Cardiac muscle cell (in vitro differentiated cells and primary cell): ENCODE results near the gene TMEM183A. TPM values are rescaled to one million over a fixed set of nuclear protein-coding genes. Genes with fewer than 3 reads are reported as not detected.
A peak's percentile ranks its signal among the peaks of the same experiment; 100 is the strongest.

Source experiments
- DNase-seq, 2 donors: peaks; one replicate each; pipeline versions ENCODE4 v3.0.0 to v3.0.0-alpha.2; 2010 to 2017; ENCODE audit warnings: low read depth in 1 of 2, low spot score in 1 of 2
- H3K27ac ChIP-seq: fragments of 200-600 bp; sonication (generic); 2 replicates; pipeline ENCODE4 v1.5.1; 2016
- H3K27me3 ChIP-seq: fragments of 200-600 bp; sonication (generic); 2 replicates; pipeline ENCODE4 v1.6.0; 2016; ENCODE audit warnings: control low read depth
- H3K36me3 ChIP-seq: fragments of 200-600 bp; sonication (generic); 2 replicates; pipeline ENCODE4 v1.5.1; 2016; ENCODE audit warnings: control low read depth
- H3K4me1 ChIP-seq: fragments of 200-600 bp; sonication (generic); 2 replicates; pipeline ENCODE4 v1.8.1; 2017; ENCODE audit warnings: low read depth, mild to moderate bottlenecking, mixed run types
- H3K4me3 ChIP-seq: fragments of 200-600 bp; sonication (generic); 2 replicates; pipeline ENCODE4 v1.5.1; 2016; ENCODE audit warnings: mild to moderate bottlenecking
- H3K9me3 ChIP-seq: fragments of 200-600 bp; sonication (generic); 2 replicates; pipeline ENCODE4 v1.5.1; 2017; ENCODE audit warnings: low read depth, mild to moderate bottlenecking, control low read depth
- CTCF ChIP-seq: IDR thresholded peaks from 2 replicates; pipeline ENCODE4 v1.5.1; 2012; ENCODE audit warnings: low read depth, mild to moderate bottlenecking, low read length
- polyA plus RNA-seq: library from polyadenylated mRNA; unstranded; fragments of >200 nt; fragmentation: Nextera tagmentation; extraction: Ambion mirVana; gene quantifications from 2 replicates; pipeline ENCODE4 v1.2.1, GENCODE V29; 2016
- total RNA-seq: library from RNA; depleted of rRNA; stranded (reverse); fragments of >200 nt; gene quantifications from 2 replicates; pipeline ENCODE4 v1.2.3, GENCODE V29; 2016

Gene TMEM183A
- 67.1 and 109 TPM in 2 replicates for total RNA-seq
- 56.1 and 99.7 TPM in 2 replicates for polyA plus RNA-seq

- DNase-seq: peak; percentile 98
Measured at GRCh38 chr1:203006948-203007871, at the start of gene TMEM183A. Gene TMEM183A (plus strand): TSS chr1:203007374. CDS start chr1:203007466, 92 bp downstream.

GRCh38 chr1:202957733-202958543, 49.2 kb upstream of the TMEM183A start, which contains the start of gene ADIPOR1:
Gene ADIPOR1 (minus strand): TSS chr1:202958312. CDS start chr1:202951070, 7,242 bp downstream.
- Histone ChIP-seq H3K4me1 (peaks cover 10% of the 10 kb centered on the region), H3K27me3 (no peaks in the 10 kb centered on the region), H3K4me3 (peak within 1 kb of the TSS; percentile 93), H3K27ac (peak within 1 kb of the TSS; percentile 91), H3K36me3 (peaks cover 3% of the 10 kb centered on the region), H3K9me3 (no peaks in the 10 kb centered on the region)
- TF ChIP-seq CTCF: no peak
- peak; percentile 87 to 93 for DNase-seq

More at GRCh38 chr1:203006948-203007871, at the start of gene TMEM183A:
- no peak for TF ChIP-seq CTCF
- no peaks in the 10 kb centered on the region for H3K9me3 ChIP-seq
- peak within 1 kb of the TSS; percentile 68 for H3K4me3 ChIP-seq
- peaks cover 27% of the 10 kb centered on the region for H3K36me3 ChIP-seq
- no peaks in the 10 kb centered on the region for H3K27me3 ChIP-seq
- H3K27ac ChIP-seq: peak within 1 kb of the TSS; percentile 96
- peaks cover 5% of the 10 kb centered on the region for H3K4me1 ChIP-seq

GRCh38 chr1:202958544-202959275, 48.5 kb upstream of the TMEM183A start:
- DNase-seq: no peak
- peaks cover 10% of the 10 kb centered on the region for H3K4me1 ChIP-seq
- H3K4me3 ChIP-seq: peak overlapping the region; percentile 93
- TF ChIP-seq CTCF: no peak
- peaks cover 3% of the 10 kb centered on the region for H3K36me3 ChIP-seq
- no peaks in the 10 kb centered on the region for H3K9me3 ChIP-seq
- no peaks in the 10 kb centered on the region for H3K27me3 ChIP-seq
- H3K27ac ChIP-seq: peak overlapping the region; percentile 3

- no peaks in the 10 kb centered on the region for H3K9me3 ChIP-seq
- H3K4me1 ChIP-seq: peaks cover 10% of the 10 kb centered on the region
- no peak overlapping the region for H3K4me3 ChIP-seq
- H3K27ac ChIP-seq: no peak overlapping the region
- no peak for DNase-seq
- peaks cover 3% of the 10 kb centered on the region for H3K36me3 ChIP-seq
- TF ChIP-seq CTCF: no peak
- H3K27me3 ChIP-seq: no peaks in the 10 kb centered on the region
Measured at GRCh38 chr1:202959276-202959620, 47.9 kb upstream of the TMEM183A start.
